HL-60/S4 (cell line): ENCODE results near the gene PRRX1.

Experiments
- in situ Hi-C: fragments of 300-500 bp; cut with MboI; formaldehyde crosslinking; loops from 2 replicates; pipeline ENCODE4 v1.14.3; 2022; ENCODE audit warnings: low sequenced_read_pairs

PRRX1 gene

DNA sequence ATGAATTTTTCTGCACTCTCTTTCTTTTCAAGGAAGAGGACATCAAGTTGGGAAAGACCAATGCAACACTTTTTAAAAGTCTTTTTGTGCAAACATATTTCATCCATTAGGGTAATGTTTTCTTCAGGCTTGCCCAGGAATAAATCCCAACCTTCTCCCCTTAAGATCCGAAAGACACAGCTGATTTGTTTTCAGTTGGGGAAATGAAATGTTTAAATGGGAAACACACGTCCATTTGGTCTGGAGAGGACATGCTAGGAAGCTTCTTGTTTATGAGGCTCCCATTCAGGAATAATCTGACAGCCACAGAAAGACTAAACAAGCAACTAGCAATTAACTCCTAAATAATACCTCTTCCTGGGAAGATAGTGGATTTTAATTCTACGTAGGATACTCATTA is 91.9 kb downstream of the PRRX1 start:
- in situ Hi-C loops: no loop called here

DNA sequence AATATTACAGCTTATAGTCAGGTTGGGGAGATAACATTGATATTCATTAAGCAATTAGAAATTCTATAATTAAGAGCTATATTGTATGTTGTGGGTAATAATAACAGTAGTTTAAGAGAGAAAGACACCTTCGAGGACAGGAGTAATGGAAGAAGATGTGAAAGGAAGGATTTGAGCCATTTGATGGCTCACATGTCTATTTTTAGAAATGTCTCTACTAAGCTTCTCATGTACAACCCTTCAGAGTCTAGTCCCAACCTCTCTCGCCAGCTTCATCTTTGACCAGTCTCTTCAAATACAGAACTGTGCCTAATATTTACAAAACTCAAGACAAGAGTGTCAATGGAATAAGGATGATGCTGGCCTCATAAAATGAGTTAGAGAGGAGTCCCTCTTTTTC is 95.1 kb downstream of the PRRX1 start:
- in situ Hi-C loops: no loop called here

- in situ Hi-C loops: no loop called here
These were observed 101.3 kb downstream of the PRRX1 start for GRCh38 chr1:170765279-170765678.

- in situ Hi-C loops: no loop called here
These were observed 101.9 kb downstream of the PRRX1 start for GRCh38 chr1:170765712-170766330.

GRCh38 chr1:170768929-170769328 is 105.0 kb downstream of the PRRX1 start:
- in situ Hi-C loops: no loop called here

- in situ Hi-C loops: no loop called here
These were observed 105.8 kb downstream of the PRRX1 start for GRCh38 chr1:170769691-170770090.

DNA sequence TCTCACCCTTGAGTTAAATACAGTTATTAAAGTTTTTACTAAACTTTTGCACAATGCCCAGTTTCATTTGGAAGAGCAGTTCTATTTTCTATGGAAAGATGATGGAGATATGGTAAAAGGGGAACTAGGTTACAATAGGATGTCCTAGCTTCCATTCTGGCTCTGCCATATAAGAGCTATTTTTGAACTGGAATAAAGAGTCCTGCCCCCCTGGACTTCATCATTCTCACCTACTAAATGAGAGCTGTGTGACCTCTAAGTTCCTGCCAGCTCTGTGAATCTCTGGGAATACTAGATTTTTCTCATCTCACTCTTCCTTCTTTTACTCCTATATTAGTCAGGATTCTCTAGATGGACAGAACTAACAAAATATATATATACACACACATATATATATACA is 106.3 kb downstream of the PRRX1 start:
- in situ Hi-C loops: no loop called here

- in situ Hi-C loops: no loop called here
These were observed 112.3 kb downstream of the PRRX1 start for GRCh38 chr1:170776252-170776651.

GRCh38 chr1:170776777-170777176 is 112.8 kb downstream of the PRRX1 start:
- in situ Hi-C loops: no loop called here
